ENCODE results near the gene FNDC11. TPM values are rescaled to one million over a fixed set of nuclear protein-coding genes. Genes with fewer than 3 reads are reported as not detected.
"Not testable (repeated sequence)": the region's sequence is repeated elsewhere in the genome, so short reads cannot be mapped to it uniquely, and the experiment has no call there.

FNDC11 gene
- total RNA-seq, 2 donors from 2014 or later: 0.19 TPM; not detected in 1

GRCh38 chr20:63547725-63548480 is 6.1 kb upstream of the FNDC11 start, which contains the start of gene SRMS:
SRMS (minus strand) TSS chr20:63547749; CDS start chr20:63547463, 286 bp downstream.
- intact Hi-C loops (cut with DNase I): no loop called here
- DNase-seq (ENCODE audit: low spot score): no peak

DNA sequence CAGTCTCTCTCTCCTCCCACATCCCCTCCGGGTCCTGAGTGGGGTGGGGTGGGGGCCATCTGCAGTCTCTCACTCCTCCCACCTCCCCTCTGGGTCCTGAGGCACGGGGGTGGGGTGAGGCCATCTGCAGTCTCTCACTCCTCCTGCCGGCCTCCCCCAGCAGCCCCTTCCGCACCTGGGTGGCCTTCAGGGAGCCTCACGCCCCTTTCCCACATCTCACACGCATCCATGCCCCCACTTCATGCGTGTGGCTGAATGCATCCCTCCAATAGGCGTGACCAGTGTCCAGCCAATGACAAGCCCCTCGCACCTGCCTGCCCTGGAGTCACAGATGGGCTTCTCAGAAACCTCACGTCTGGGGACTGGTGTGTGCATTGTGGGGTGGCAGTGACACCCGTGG is 5.4 kb upstream of the FNDC11 start:
- DNase-seq (ENCODE audit: low spot score): no peak
- intact Hi-C loops (cut with DNase I): no loop called here

GRCh38 chr20:63549019-63549418 is 4.9 kb upstream of the FNDC11 start:
- DNase-seq (ENCODE audit: low spot score): no peak
- intact Hi-C loops (cut with DNase I): no loop called here

- no peak for DNase-seq (ENCODE audit: low spot score)
- intact Hi-C loops (cut with DNase I): no loop called here
Observed at GRCh38 chr20:63549679-63550282, 4.2 kb upstream of the FNDC11 start.

DNA sequence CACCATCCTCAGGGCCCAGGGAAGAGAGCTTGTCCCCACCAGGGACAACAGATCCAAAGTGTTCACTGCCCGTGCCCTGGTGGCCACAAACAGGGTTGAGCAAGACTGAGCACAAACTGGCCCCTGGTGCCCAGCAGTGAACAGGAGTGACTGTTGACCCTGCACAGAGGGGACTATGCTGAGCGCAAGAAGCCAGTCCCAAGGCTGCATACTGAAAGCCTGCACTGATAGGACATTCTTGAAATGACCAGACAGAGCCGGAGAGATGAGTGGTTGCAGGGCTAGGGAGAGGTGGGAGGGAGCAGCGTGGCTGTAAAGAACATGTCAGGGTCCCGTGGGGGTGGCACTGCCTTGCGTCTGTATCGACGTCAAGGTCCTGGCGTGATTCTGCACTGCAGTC is 2.9 kb upstream of the FNDC11 start:
- intact Hi-C loops (cut with DNase I): no loop called here
- DNase-seq (ENCODE audit: low spot score): no peak

DNA sequence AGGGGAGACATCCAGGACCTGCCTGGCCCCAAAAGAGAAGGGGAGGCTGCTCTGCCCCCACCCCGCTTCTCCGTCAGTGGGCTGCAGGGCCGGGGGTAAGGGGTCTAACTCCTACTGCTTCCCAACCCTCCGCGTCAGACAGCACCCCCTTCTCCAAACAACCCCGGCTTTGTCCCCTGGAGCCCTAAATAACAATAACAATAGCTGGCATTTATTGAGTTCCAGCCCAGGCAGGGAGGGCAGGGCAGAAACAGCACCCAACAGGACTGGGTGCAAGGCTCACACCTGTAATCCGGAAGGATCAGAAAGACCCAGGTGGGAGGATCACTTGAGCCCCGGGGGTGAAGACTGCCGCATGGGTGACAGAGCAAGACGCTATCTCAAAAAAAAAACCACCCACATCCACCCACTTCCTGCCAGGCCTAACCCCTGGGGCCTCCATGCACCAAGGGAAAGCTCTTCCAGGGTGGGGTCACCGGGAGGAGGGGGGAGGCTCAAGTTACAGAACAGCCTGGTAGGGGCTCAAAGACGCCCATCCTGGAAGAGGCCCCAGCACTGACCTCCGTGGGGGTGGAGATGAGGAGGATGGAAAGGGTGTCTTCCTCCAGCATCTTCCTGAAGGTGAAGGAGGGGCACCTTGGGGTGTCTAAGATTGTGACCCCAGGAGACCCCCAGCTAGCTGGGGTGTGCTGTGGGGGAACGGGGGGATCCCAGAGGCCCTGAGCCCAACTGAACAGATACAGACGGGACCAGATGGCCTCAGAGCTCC is 1.3 kb upstream of the FNDC11 start:
- no peak for DNase-seq (ENCODE audit: low spot score)
- intact Hi-C loops (cut with DNase I): no loop called here

GRCh38 chr20:63553251-63553932 is 567 bp upstream of the FNDC11 start:
- intact Hi-C loops (cut with DNase I): no loop called here
- DNase-seq (ENCODE audit: low spot score): peak; percentile 96

DNA sequence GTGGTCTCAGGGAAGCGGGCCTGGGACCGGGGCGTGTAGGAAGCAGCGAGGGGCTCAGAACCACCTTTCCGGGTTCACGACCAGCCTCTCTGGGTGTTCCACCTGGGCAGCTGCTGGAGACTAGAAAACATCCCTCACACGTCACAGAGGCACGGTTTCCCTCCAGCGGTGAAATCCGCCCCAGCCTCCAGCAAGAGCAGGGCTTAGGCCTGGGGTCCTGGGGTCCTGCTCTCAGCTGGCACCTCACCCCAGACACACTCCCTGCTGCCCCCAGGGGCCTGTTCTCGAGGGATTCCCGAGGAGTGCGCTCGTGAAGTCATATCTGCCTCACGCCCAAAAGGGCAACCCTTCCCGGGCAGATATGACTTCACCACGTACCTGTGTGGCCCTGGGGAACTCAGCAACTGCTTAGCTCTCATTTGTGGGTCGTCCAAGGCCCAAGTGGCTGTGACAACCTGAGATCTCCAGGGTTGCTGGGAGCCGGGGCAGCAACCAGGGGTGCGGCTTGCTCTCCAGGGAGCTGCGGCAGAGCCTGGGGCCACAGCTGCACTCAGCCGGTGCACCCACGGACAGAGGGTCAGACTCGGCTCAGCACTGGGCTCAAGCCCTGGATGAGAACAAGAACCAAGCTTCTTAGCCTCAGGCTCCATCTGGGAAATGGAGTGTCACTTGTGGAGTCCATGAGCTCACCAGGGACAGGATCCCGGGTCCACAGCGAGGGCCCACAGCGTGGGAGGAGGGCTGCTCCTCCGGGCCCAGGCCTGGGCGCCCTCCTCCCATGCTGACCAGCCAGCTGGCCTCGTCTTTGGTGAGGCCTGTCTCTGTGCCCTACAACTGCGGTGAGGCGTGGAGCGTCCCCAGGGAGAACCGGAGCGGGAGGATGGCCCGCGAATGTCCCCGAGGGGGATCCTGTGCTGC is 661 bp downstream of the FNDC11 start:
- no peak for DNase-seq (ENCODE audit: low spot score)
- intact Hi-C loops (cut with DNase I): no loop called here

GRCh38 chr20:63555661-63556381 is 1.9 kb downstream of the FNDC11 start:
- no peak for DNase-seq (ENCODE audit: low spot score)
- intact Hi-C loops (cut with DNase I): no loop called here

GRCh38 chr20:63556873-63557478 is 3.0 kb downstream of the FNDC11 start:
- no peak for DNase-seq (ENCODE audit: low spot score)
- intact Hi-C loops (cut with DNase I): no loop called here

DNA sequence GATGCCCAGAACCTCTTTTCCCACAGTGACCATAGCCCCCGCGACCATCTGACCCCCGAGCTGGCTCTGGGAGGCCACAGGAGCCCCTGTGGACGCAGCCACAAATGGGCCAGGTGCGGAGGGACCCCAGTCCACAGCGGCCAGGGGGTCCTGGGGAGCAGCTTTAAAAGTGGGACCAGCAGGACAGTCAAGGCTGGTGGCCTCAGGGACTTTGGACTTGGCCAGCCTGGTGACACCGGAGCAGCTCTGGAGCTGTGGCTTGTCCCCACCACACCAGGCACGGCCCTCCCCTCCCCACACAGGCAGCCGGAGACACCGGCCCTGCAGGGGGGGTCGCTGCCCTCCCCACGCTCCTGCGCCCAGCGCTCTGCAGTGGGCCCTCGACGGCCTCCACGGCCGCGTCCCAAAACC is 3.5 kb downstream of the FNDC11 start:
- intact Hi-C loops (cut with DNase I): no loop called here
- DNase-seq (ENCODE audit: low spot score): no peak

- DNase-seq (ENCODE audit: low spot score): no peak
- intact Hi-C loops (cut with DNase I): loop anchor here in 1 of 2 donors (1.0 kb wide), 1 partner anchor 31 kb away; no protein-coding TSS in a partner anchor
Observed at GRCh38 chr20:63558804-63559484, 5.0 kb downstream of the FNDC11 start.

GRCh38 chr20:63559485-63560332 is 5.8 kb downstream of the FNDC11 start:
- DNase-seq (ENCODE audit: low spot score); intact Hi-C loops (cut with DNase I): not testable (repeated sequence)

DNA sequence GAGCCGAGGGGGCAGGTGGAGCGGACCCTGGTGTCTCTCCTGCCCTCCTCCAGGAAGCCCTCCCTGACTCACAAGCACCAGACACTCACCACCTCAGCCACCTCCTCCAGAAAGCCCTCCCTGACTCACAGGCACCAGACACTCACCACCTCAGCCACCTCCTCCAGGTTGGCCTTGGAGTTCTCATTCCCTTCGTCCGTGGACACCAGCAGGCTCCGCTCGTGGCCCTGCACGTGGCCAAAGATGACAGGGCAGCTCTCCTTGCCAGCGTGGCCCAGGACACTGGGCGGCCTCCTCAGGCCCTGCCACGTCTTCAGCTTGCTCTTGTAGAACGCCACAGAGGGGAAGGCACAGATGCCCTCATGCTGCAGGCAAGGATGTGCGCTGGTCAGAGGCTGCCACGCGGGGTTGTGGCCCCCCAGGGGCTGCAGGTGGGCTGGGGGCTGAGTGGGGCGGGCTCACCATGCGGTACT is 6.4 kb downstream of the FNDC11 start:
- DNase-seq (ENCODE audit: low spot score): no peak
- intact Hi-C loops (cut with DNase I): no loop called here

DNA sequence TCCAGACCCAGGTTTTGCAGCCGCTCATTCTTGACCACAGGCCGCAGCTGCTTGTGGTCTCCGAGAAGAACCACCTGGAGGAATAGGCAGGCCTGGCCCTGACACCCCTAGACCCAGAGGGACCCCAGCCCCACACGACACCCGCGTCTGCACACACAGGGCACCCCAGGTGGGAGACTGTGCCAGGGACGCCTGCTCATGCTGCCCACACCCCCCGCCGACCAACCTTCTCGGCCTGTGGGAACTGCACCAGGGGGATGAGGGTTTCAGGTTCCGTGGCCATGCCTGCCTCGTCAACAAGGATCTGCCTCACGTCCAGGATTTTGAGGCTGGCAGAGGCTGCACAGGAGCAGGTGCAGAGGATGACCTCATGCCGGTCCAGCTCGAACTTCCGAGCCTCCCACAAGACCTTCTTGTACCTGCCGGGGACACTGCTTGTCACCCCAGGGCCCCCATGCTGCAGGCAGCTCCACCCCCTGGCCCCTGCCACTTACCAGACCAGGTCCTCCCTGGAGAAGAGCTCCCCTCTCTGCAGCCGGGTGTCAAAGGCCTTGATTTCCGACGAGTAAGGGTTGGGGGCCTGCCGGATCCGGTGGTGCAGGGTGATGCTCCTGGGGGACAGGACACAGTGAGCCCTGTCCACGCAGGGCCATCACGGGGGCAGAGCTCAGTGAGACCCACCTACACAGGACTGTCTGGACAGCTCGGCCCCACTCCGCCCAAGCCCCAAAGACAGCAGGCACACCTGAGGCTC is 7.1 kb downstream of the FNDC11 start:
- intact Hi-C loops (cut with DNase I): no loop called here
- DNase-seq (ENCODE audit: low spot score): no peak

Data from posterior vena cava (tissue), 2 donors.